GM12891 (cell line): ENCODE results near the gene TSKU.
"Not testable (repeated sequence)": the region's sequence is repeated elsewhere in the genome, so short reads cannot be mapped to it uniquely, and the experiment has no call there.

Source experiments
- PAX5 ChIP-seq: IDR thresholded peaks from 2 replicates; pipeline ENCODE4 v1.6.1; 2011; ENCODE audit warnings: low read length, moderate library complexity, mild to moderate bottlenecking; ENCODE audit not compliant: insufficient read depth, severe bottlenecking
- POLR2A ChIP-seq: IDR thresholded peaks from 2 replicates; pipeline ENCODE4 v1.6.1; 2011; ENCODE audit warnings: low read depth, low read length, control low read depth
- POLR2AphosphoS5 ChIP-seq: IDR thresholded peaks from 2 replicates; pipeline ENCODE4 v1.6.1; 2011; ENCODE audit warnings: low read depth, low read length, control low read depth
- SPI1 ChIP-seq: IDR thresholded peaks from 2 replicates; pipeline ENCODE4 v1.6.1; 2011; ENCODE audit warnings: low read depth, low read length, control low read depth
- TAF1 ChIP-seq: IDR thresholded peaks from 2 replicates; pipeline ENCODE4 v1.6.1; 2011; ENCODE audit warnings: low read depth, low read length, control low read depth

DNA sequence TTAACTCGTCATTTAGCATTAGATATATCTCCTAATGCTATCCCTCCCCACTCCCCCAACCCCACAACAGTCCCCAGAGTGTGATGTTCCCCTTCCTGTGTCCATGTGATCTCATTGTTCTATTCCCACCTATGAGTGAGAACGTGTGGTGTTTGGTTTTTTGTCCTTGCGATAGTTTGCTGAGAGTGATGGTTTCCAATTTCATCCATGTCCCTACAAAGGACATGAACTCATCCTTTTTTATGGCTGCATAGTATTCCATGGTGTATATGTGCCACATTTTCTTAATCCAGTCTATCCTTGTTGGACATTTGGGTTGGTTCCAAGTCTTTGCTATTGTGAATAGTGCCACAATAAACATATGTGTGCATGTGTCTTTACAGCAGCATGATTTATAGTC, 43.4 kb downstream of the TSKU start:
- not testable (repeated sequence) for TF ChIP-seq POLR2A, TAF1, SPI1, POLR2AphosphoS5, PAX5
